Right cardiac atrium (tissue), 5 donors: Measurements from ENCODE around the gene CNKSR1. TPM values are rescaled to one million over a fixed set of nuclear protein-coding genes. Genes with fewer than 3 reads are reported as not detected.

ENCODE experiments used
- ATAC-seq, 2 donors: fragments of 200-7000 bp; cut with Tn5 transposase; one replicate each; pipeline versions ENCODE4 v1.8.0 to v1.9.1; 2020; ENCODE audit warnings: moderate library complexity in 2 of 2, mild to moderate bottlenecking in 1 of 2
- DNase-seq, 3 donors: peaks; one replicate each; pipeline ENCODE4 v3.0.0-alpha.2; 2020
- H3K27ac ChIP-seq: one replicate; pipeline ENCODE4 v1.5.1; 2013; ENCODE audit warnings: mild to moderate bottlenecking, low read length, control low read depth, moderate library complexity
- H3K27me3 ChIP-seq: one replicate; pipeline ENCODE4 v1.6.1; 2013; ENCODE audit not compliant: control insufficient read depth, insufficient read depth
- H3K4me1 ChIP-seq: one replicate; pipeline ENCODE4 v1.6.1; 2013; ENCODE audit warnings: low read length; ENCODE audit not compliant: control insufficient read depth, insufficient read depth
- H3K4me3 ChIP-seq: one replicate; pipeline ENCODE4 v1.5.1; 2013; ENCODE audit warnings: low read length, control low read depth
- H3K9me3 ChIP-seq: one replicate; pipeline ENCODE4 v1.6.1; 2013; ENCODE audit warnings: low read length; ENCODE audit not compliant: control insufficient read depth
- WGBS: extraction: QIAGEN DNeasy Blood & Tissue Kit; methylation state at CpG from one replicate; pipeline ENCODE4 v1.1.7; 2013; 5-methylcytosine and 5-hydroxymethylcytosine counted together
- intact Hi-C, 4 donors: fragments of 100-400 bp; cut with DNase I; formaldehyde crosslinking; loops; one replicate each; pipeline versions ENCODE4 v1.11.0 to v1.14.0; 2022 to 2023
- polyA plus RNA-seq: library from polyadenylated mRNA; stranded (reverse); fragments of 200-250 nt; gene quantifications from one replicate; pipeline ENCODE4 v1.2.3, GENCODE V29; 2013
- total RNA-seq, 4 donors: library from RNA; stranded (reverse); fragmentation: NEBNext Ultra II Directional; extraction: Animal tissue kit (Norgen Biotek cat#: 25700); gene quantifications; one replicate each; pipeline ENCODE4 v1.2.1, GENCODE V29; 2021
- donor health status: healthy with polysubstance abuse.
- donor health status: DM: no; HTN: yes; CAD: no.
- donor health status: DM: no; HTN: no; CAD: no.
- donor health status: DM: no; HTN: yes; CAD: no; lungs with severe emphysema.
- donor health status: DM: yes; HTN: yes; CAD: no.

Gene CNKSR1
- total and polyA plus RNA-seq, 5 donors, result 0.62 to 1.8 (median 1.3) TPM

- Histone ChIP-seq H3K4me3 (peak within 1 kb of the TSS; percentile 68), H3K27ac (peak within 1 kb of the TSS; percentile 39), H3K4me1 (peaks cover 2% of the 10 kb centered on the region), H3K27me3 (no peaks in the 10 kb centered on the region), H3K9me3 (no peaks in the 10 kb centered on the region)
- under 1% methylated on average over 76 of the region's 76 CpGs for WGBS
- ATAC-seq, result peak; percentile 97
- DNase-seq, result peak; percentile 95 to 97 (median 97)
- intact Hi-C loops, result loop anchor here in 2 of 4 donors (10.0 kb wide), 2 partner anchors 65 to 155 kb away; partner anchors contain the start of gene CEP85 (in 1 of the 2)
Observed at GRCh38 chr1:26169669-26170471, 7.4 kb upstream of the CNKSR1 start, which contains the start of gene ZNF593. TSS of gene ZNF593 (plus strand) at chr1:26169908. CDS start at chr1:26169984, 76 bp downstream.

GRCh38 chr1:26170472-26170821 lies 6.8 kb upstream of the CNKSR1 start:
- H3K9me3 ChIP-seq, result no peaks in the 10 kb centered on the region
- peak in 1 of 3 donors; percentile 41 for DNase-seq
- H3K27me3 ChIP-seq, result no peaks in the 10 kb centered on the region
- H3K4me1 ChIP-seq, result peaks cover 2% of the 10 kb centered on the region
- no peak for ATAC-seq
- H3K27ac ChIP-seq, result no peak overlapping the region
- intact Hi-C loops, result no loop called here
- WGBS, result 75% methylated on average over 9 of the region's 9 CpGs
- peak overlapping the region; percentile 68 for H3K4me3 ChIP-seq

GRCh38 chr1:26171084-26172072 lies 5.9 kb upstream of the CNKSR1 start, which contains the start of gene ZNF593OS:
TSS of gene ZNF593OS (minus strand) at chr1:26171832. CDS start at chr1:26171661, 171 bp downstream.
- intact Hi-C loops, result no loop called here
- no peak for ATAC-seq

GRCh38 chr1:26175346-26175745 lies 1.9 kb upstream of the CNKSR1 start:
- intact Hi-C loops, result no loop called here
- Histone ChIP-seq H3K9me3 (no peaks in the 10 kb centered on the region), H3K27ac (no peak overlapping the region), H3K4me3 (no peak overlapping the region), H3K27me3 (no peaks in the 10 kb centered on the region), H3K4me1 (peaks cover 2% of the 10 kb centered on the region)
- DNase-seq (no peak), ATAC-seq (no peak)
- WGBS, result 93% methylated on average over 8 of the region's 8 CpGs

More at GRCh38 chr1:26171084-26172072, 5.9 kb upstream of the CNKSR1 start, which contains the start of gene ZNF593OS:
- peak in 2 of 3 donors; percentile 40 to 63 for DNase-seq
- H3K4me3 ChIP-seq, result no peak within 1 kb of the TSS
- H3K4me1 ChIP-seq, result peaks cover 2% of the 10 kb centered on the region
- no peaks in the 10 kb centered on the region for H3K9me3 ChIP-seq
- H3K27ac ChIP-seq, result no peak within 1 kb of the TSS
- no peaks in the 10 kb centered on the region for H3K27me3 ChIP-seq
- WGBS, result 92% methylated on average over 34 of the region's 34 CpGs

GRCh38 chr1:26180010-26180506 lies 2.8 kb downstream of the CNKSR1 start:
- ATAC-seq (no peak), DNase-seq (no peak)
- Histone ChIP-seq H3K27me3 (no peaks in the 10 kb centered on the region), H3K9me3 (no peaks in the 10 kb centered on the region), H3K27ac (no peak overlapping the region), H3K4me1 (no peaks in the 10 kb centered on the region), H3K4me3 (no peak overlapping the region)
- intact Hi-C loops, result loop anchor here in 2 of 4 donors (10.0 kb wide), 1 partner anchor 145 kb away; no protein-coding TSS in a partner anchor
- 79% methylated on average over 4 of the region's 4 CpGs for WGBS

- 64% methylated on average over 9 of the region's 9 CpGs for WGBS
- Histone ChIP-seq H3K27me3 (no peaks in the 10 kb centered on the region), H3K9me3 (no peaks in the 10 kb centered on the region), H3K4me3 (no peak overlapping the region), H3K27ac (no peak overlapping the region), H3K4me1 (no peaks in the 10 kb centered on the region)
- intact Hi-C loops, result loop anchor here in 2 of 4 donors (10.0 kb wide), 1 partner anchor 143 kb away; no protein-coding TSS in a partner anchor
- ATAC-seq, result no peak
- no peak for DNase-seq
Observed at GRCh38 chr1:26181586-26182382, 4.5 kb downstream of the CNKSR1 start.

- Histone ChIP-seq H3K9me3 (no peaks in the 10 kb centered on the region), H3K4me1 (no peaks in the 10 kb centered on the region), H3K27me3 (no peaks in the 10 kb centered on the region), H3K27ac (no peak overlapping the region), H3K4me3 (no peak overlapping the region)
- WGBS, result 84% methylated on average over 7 of the region's 7 CpGs
- DNase-seq, result no peak
- intact Hi-C loops, result loop anchor here in 2 of 4 donors (10.0 kb wide), 1 partner anchor 142 kb away; no protein-coding TSS in a partner anchor
- ATAC-seq, result no peak
Observed at GRCh38 chr1:26182383-26182696, 5.0 kb downstream of the CNKSR1 start.

GRCh38 chr1:26184086-26184485 lies 6.8 kb downstream of the CNKSR1 start:
- Histone ChIP-seq H3K27me3 (no peaks in the 10 kb centered on the region), H3K4me1 (no peaks in the 10 kb centered on the region), H3K9me3 (no peaks in the 10 kb centered on the region), H3K4me3 (no peak overlapping the region), H3K27ac (no peak overlapping the region)
- WGBS, result 91% methylated on average over 7 of the region's 7 CpGs
- intact Hi-C loops, result loop anchor here in 2 of 4 donors (10.0 kb wide), 1 partner anchor 141 kb away; no protein-coding TSS in a partner anchor
- no peak for DNase-seq
- no peak for ATAC-seq

GRCh38 chr1:26184883-26185282 lies 7.6 kb downstream of the CNKSR1 start:
- Histone ChIP-seq H3K4me1 (no peaks in the 10 kb centered on the region), H3K27me3 (no peaks in the 10 kb centered on the region), H3K4me3 (no peak overlapping the region), H3K9me3 (no peaks in the 10 kb centered on the region), H3K27ac (no peak overlapping the region)
- intact Hi-C loops, result loop anchor here in 2 of 4 donors (10.0 kb wide), 1 partner anchor 140 kb away; no protein-coding TSS in a partner anchor
- no peak for ATAC-seq
- 94% methylated on average over 21 of the region's 21 CpGs for WGBS
- DNase-seq, result peak in 1 of 3 donors; percentile 22

- no peaks in the 10 kb centered on the region for H3K27me3 ChIP-seq
- H3K9me3 ChIP-seq, result no peaks in the 10 kb centered on the region
- ATAC-seq, result no peak
- H3K4me3 ChIP-seq, result no peak overlapping the region
- intact Hi-C loops, result loop anchor here in 2 of 4 donors (10.0 kb wide), 1 partner anchor 137 kb away; no protein-coding TSS in a partner anchor
- no peak for DNase-seq
- no peak overlapping the region for H3K27ac ChIP-seq
- no peaks in the 10 kb centered on the region for H3K4me1 ChIP-seq
- WGBS, result 94% methylated on average over 6 of the region's 6 CpGs
Observed at GRCh38 chr1:26187882-26188281, 10.6 kb downstream of the CNKSR1 start.
